Esophagus (tissue), 2 donors: ENCODE measurements around the gene PNKD. TPM values are rescaled to one million over a fixed set of nuclear protein-coding genes. Genes with fewer than 3 reads are reported as not detected.

Experiments used
- H3K27ac ChIP-seq, 2 donors: one replicate each; pipeline ENCODE4 v1.5.1; 2013; ENCODE audit warnings: low read depth in 2 of 2, mild to moderate bottlenecking in 2 of 2, inconsistent platforms in 1 of 2, low read length in 1 of 2, moderate library complexity in 1 of 2
- H3K27me3 ChIP-seq, 2 donors: one replicate each; pipeline ENCODE4 v1.6.1; 2013; ENCODE audit warnings: low read length in 2 of 2, control low read depth in 1 of 2, mild to moderate bottlenecking in 1 of 2; ENCODE audit not compliant: insufficient read depth in 2 of 2, control insufficient read depth in 1 of 2
- H3K36me3 ChIP-seq, 2 donors: one replicate each; pipeline ENCODE4 v1.6.1; 2013; ENCODE audit warnings: low read length in 1 of 2; ENCODE audit not compliant: control insufficient read depth in 2 of 2, insufficient read depth in 2 of 2
- H3K4me1 ChIP-seq, 2 donors: one replicate each; pipeline ENCODE4 v1.6.1; 2013; ENCODE audit warnings: low read length in 1 of 2; ENCODE audit not compliant: control insufficient read depth in 2 of 2, insufficient read depth in 2 of 2
- H3K4me3 ChIP-seq, 2 donors: one replicate each; pipeline ENCODE4 v1.5.1; 2013; ENCODE audit warnings: low read length in 2 of 2, mild to moderate bottlenecking in 2 of 2, low read depth in 1 of 2, moderate library complexity in 1 of 2
- H3K9me3 ChIP-seq, 2 donors: one replicate each; pipeline ENCODE4 v1.6.1; 2013; ENCODE audit warnings: mild to moderate bottlenecking in 2 of 2, low read depth in 1 of 2, low read length in 1 of 2, moderate library complexity in 1 of 2; ENCODE audit not compliant: control insufficient read depth in 2 of 2, insufficient read depth in 1 of 2
- WGBS, 2 donors: extraction: QIAGEN DNeasy Blood & Tissue Kit; methylation state at CpG; one replicate each; pipeline ENCODE4 v1.1.7; 2013; 5-methylcytosine and 5-hydroxymethylcytosine counted together
- polyA plus RNA-seq, 2 donors: library from polyadenylated mRNA; stranded (reverse); fragments of 200-250 nt; gene quantifications; one replicate each; pipeline ENCODE4 v1.2.3, GENCODE V29; 2013
- donor health status: healthy with polysubstance abuse.
- donor health status: Bipolar disorder and iron deficiency.

The PNKD gene
- polyA plus RNA-seq, 2 donors = 50.1 to 54.9 TPM

GRCh38 chr2:218278531-218279360 lies 8.4 kb downstream of the PNKD start:
- peaks cover 12 to 40% of the 10 kb centered on the region in 2 donors for H3K4me1 ChIP-seq
- H3K27me3 ChIP-seq = no peaks in the 10 kb centered on the region
- WGBS, 2 donors = 75 to 80% methylated on average over 16 of the region's 16 CpGs
- peaks cover 41 to 79% of the 10 kb centered on the region in 2 donors for H3K36me3 ChIP-seq
- no peak overlapping the region for H3K4me3 ChIP-seq
- no peaks in the 10 kb centered on the region for H3K9me3 ChIP-seq
- peak overlapping the region; percentile 43 to 78 for H3K27ac ChIP-seq

DNA sequence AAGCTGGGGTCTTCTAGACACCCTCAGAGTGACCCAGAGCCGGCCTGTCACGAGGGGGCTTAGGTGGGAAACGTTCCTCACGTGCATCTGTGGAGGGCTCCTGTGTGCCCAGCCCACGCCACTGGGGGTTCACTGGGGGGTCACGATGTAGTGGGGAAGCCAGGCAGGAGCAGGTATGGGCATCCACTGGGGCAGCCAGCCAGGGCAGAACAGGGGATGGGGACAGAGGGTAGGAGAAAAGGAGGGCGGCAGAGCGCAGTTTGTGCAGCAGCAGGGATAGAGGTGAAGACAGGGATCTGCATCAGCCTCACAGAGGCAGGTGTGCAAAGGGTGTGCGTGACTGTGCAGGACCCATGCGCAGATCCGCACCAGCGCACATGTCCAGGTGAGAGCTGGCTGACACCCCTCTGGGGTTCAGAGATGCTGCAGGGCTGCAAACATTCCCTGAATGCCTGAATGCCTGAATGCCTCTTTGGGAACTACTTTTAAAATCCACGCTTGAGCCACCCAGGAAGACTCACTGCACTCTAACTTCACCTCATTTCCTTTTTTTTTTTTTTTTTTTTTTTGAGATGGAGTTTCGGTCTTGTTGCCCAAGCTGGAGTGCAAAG lies 10.0 kb downstream of the PNKD start:
- H3K4me1 ChIP-seq = peaks cover 17 to 49% of the 10 kb centered on the region in 2 donors
- H3K27me3 ChIP-seq = no peaks in the 10 kb centered on the region
- no peak overlapping the region for H3K27ac ChIP-seq
- 93 to 94% methylated on average over 14 of the region's 14 CpGs for WGBS, 2 donors
- no peak overlapping the region for H3K4me3 ChIP-seq
- no peaks in the 10 kb centered on the region for H3K9me3 ChIP-seq
- H3K36me3 ChIP-seq = peaks cover 35 to 63% of the 10 kb centered on the region in 2 donors

DNA sequence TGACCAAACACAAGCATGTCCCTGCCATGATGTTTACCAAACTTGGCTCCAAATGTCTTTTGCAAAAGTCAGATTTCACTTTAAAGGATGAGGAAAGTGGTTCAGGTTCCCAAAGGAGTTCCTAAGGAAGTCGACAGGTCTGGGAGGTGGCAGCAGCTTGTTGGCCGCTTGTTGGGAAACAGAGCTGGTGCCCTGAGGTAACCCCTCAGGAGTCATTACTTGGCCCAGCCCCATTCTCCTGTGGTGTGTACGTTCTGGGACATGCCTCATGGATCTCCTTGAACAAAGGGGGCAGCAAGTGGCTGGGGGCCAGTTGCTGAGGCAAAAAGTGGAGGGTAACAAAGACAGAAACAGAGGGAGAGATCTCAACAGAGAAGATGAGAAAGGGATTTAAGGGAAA lies 11.1 kb downstream of the PNKD start:
- Histone ChIP-seq H3K27me3 (no peaks in the 10 kb centered on the region), H3K4me3 (no peak overlapping the region), H3K36me3 (peaks cover 27 to 55% of the 10 kb centered on the region in 2 donors), H3K9me3 (no peaks in the 10 kb centered on the region), H3K4me1 (peaks cover 21 to 60% of the 10 kb centered on the region in 2 donors), H3K27ac (peak overlapping the region; percentile 96 to 98)
- WGBS, 2 donors = 42 to 54% methylated on average over 3 of the region's 3 CpGs

- H3K27me3 ChIP-seq = no peaks in the 10 kb centered on the region
- peaks cover 21 to 45% of the 10 kb centered on the region in 2 donors for H3K36me3 ChIP-seq
- no peaks in the 10 kb centered on the region for H3K9me3 ChIP-seq
- peak overlapping the region; percentile 96 to 98 for H3K27ac ChIP-seq
- H3K4me1 ChIP-seq = peaks cover 21 to 63% of the 10 kb centered on the region in 2 donors
- peak overlapping the region; percentile 17 to 27 for H3K4me3 ChIP-seq
- WGBS, 2 donors = 42 to 44% methylated on average over 16 to 17 of the region's 17 CpGs
These were observed 12.1 kb downstream of the PNKD start for GRCh38 chr2:218282173-218282991.

GRCh38 chr2:218284106-218284811 lies 13.9 kb downstream of the PNKD start:
- WGBS, 2 donors = 39% methylated on average over 14 to 16 of the region's 16 CpGs
- peaks cover 23 to 49% of the 10 kb centered on the region in 2 donors for H3K4me1 ChIP-seq
- peak overlapping the region; percentile 92 to 98 for H3K27ac ChIP-seq
- peaks cover 21 to 27% of the 10 kb centered on the region in 2 donors for H3K36me3 ChIP-seq
- H3K4me3 ChIP-seq = peak overlapping the region; percentile 32 to 38
- H3K9me3 ChIP-seq = no peaks in the 10 kb centered on the region
- H3K27me3 ChIP-seq = no peaks in the 10 kb centered on the region

- Histone ChIP-seq H3K4me3 (peak overlapping the region; percentile 22 to 59), H3K27ac (peak overlapping the region; percentile 92 to 100), H3K9me3 (no peaks in the 10 kb centered on the region), H3K36me3 (peaks cover 8 to 14% of the 10 kb centered on the region in 2 donors), H3K27me3 (no peaks in the 10 kb centered on the region), H3K4me1 (peaks cover 26 to 50% of the 10 kb centered on the region in 2 donors)
- WGBS, 2 donors = 13 to 17% methylated on average over 6 of the region's 6 CpGs
These were observed 15.3 kb downstream of the PNKD start for GRCh38 chr2:218285604-218286003.

- Histone ChIP-seq H3K4me3 (peak overlapping the region; percentile 46 to 59), H3K36me3 (peaks cover under 1 to 7% of the 10 kb centered on the region in 2 donors), H3K27me3 (no peaks in the 10 kb centered on the region), H3K27ac (peak overlapping the region; percentile 92 to 100), H3K4me1 (peaks cover 26 to 48% of the 10 kb centered on the region in 2 donors), H3K9me3 (no peaks in the 10 kb centered on the region)
- WGBS, 2 donors = 1 to 2% methylated on average over 11 of the region's 11 CpGs
These were observed 16.5 kb downstream of the PNKD start for GRCh38 chr2:218286570-218287459.

- Histone ChIP-seq H3K9me3 (no peaks in the 10 kb centered on the region), H3K36me3 (no peaks in the 10 kb centered on the region), H3K27me3 (no peaks in the 10 kb centered on the region), H3K4me3 (peak overlapping the region; percentile 96), H3K27ac (peak overlapping the region; percentile 94 to 97), H3K4me1 (peaks cover 11 to 28% of the 10 kb centered on the region in 2 donors)
- whole genome bisulfite sequencing, 2 donors = 16 to 21% methylated on average over 6 of the region's 6 CpGs
These were observed 19.5 kb downstream of the PNKD start for GRCh38 chr2:218289639-218290315.
